Smooth muscle cell (in vitro differentiated cells): ENCODE results near the gene ACP1. TPM values are rescaled to one million over a fixed set of nuclear protein-coding genes. Genes with fewer than 3 reads are reported as not detected.

Source experiments
- DNase-seq: peaks from one replicate; lab custom pipeline; 2025; ENCODE audit not compliant: unreplicated experiment; lab: John Stamatoyannopoulos, UW
- H2AFZ ChIP-seq: fragments of 200-600 bp; sonication (generic); 2 replicates; pipeline ENCODE4 v1.6.0; 2016; ENCODE audit warnings: antibody characterized with exemption, low read depth, mild to moderate bottlenecking
- H3F3A ChIP-seq: fragments of 200-600 bp; sonication (generic); 2 replicates; pipeline ENCODE4 v1.6.0; 2017; ENCODE audit warnings: antibody characterized with exemption, low read depth
- H3K27ac ChIP-seq: fragments of 200-600 bp; sonication (generic); 2 replicates; pipeline ENCODE4 v1.5.1; 2016; ENCODE audit warnings: low read depth, mild to moderate bottlenecking
- H3K27me3 ChIP-seq: fragments of 200-600 bp; sonication (generic); 2 replicates; pipeline ENCODE4 v1.6.1; 2016; ENCODE audit warnings: low read depth, mild to moderate bottlenecking
- H3K36me3 ChIP-seq: fragments of 200-600 bp; sonication (generic); 2 replicates; pipeline ENCODE4 v1.5.1; 2016; ENCODE audit warnings: low read depth
- H3K4me1 ChIP-seq: fragments of 200-600 bp; sonication (generic); 2 replicates; pipeline ENCODE4 v1.5.1; 2016; ENCODE audit warnings: low read depth
- H3K4me2 ChIP-seq: fragments of 200-600 bp; sonication (generic); 2 replicates; pipeline ENCODE4 v1.6.0; 2016; ENCODE audit warnings: mild to moderate bottlenecking
- H3K4me3 ChIP-seq: fragments of 200-600 bp; sonication (generic); 2 replicates; pipeline ENCODE4 v1.5.1; 2016; ENCODE audit warnings: mild to moderate bottlenecking
- H3K79me2 ChIP-seq: fragments of 200-600 bp; sonication (generic); 2 replicates; pipeline ENCODE4 v1.6.0; 2016; ENCODE audit warnings: low read depth, mild to moderate bottlenecking
- H3K9ac ChIP-seq: fragments of 200-600 bp; sonication (generic); 2 replicates; pipeline ENCODE4 v1.6.0; 2016; ENCODE audit warnings: low read depth
- H3K9me3 ChIP-seq: fragments of 200-600 bp; sonication (generic); replicated peaks from 2 replicates; pipeline ENCODE4 v1.5.1; 2016; ENCODE audit warnings: low read depth
- H4K20me1 ChIP-seq: fragments of 200-600 bp; sonication (generic); 2 replicates; pipeline ENCODE4 v1.6.0; 2016; ENCODE audit warnings: low read depth
- CTCF ChIP-seq: fragments of 200-600 bp; sonication (generic); IDR thresholded peaks from 2 replicates; pipeline ENCODE4 v1.5.1; 2017; ENCODE audit warnings: borderline replicate concordance, mild to moderate bottlenecking, antibody characterized with exemption; ENCODE audit not compliant: insufficient read depth, poor library complexity, severe bottlenecking
- WGBS: methylation state at CpG from one replicate; pipeline ENCODE4 v1.1.7; 2016; ENCODE audit warnings: low lambda C conversion rate; 5-methylcytosine and 5-hydroxymethylcytosine counted together
- polyA plus RNA-seq: library from polyadenylated mRNA; unstranded; fragments of >200 nt; fragmentation: Nextera tagmentation; extraction: Ambion mirVana; gene quantifications from 2 replicates; pipeline ENCODE4 v1.2.1, GENCODE V29; 2016
- total RNA-seq: library from RNA; depleted of rRNA; stranded (reverse); fragments of >200 nt; gene quantifications from 2 replicates; pipeline ENCODE4 v1.2.3, GENCODE V29; 2014

Gene ACP1
- total and polyA plus RNA-seq, 2 experiments from 2014 or later, result 168 to 182 TPM

- Histone ChIP-seq H3K9ac (no peak overlapping the region), H2AFZ (peak overlapping the region; percentile 87), H3F3A (no peaks in the 10 kb centered on the region), H3K4me3 (peak overlapping the region; percentile 77), H3K4me2 (peak overlapping the region; percentile 87), H3K4me1 (peaks cover 10% of the 10 kb centered on the region), H3K36me3 (no peaks in the 10 kb centered on the region), H3K27me3 (no peaks in the 10 kb centered on the region), H3K9me3 (peaks cover 4% of the 10 kb centered on the region), H3K27ac (peak overlapping the region; percentile 52), H3K79me2 (peaks cover 46% of the 10 kb centered on the region), H4K20me1 (peaks cover 22% of the 10 kb centered on the region)
- no peak for TF ChIP-seq CTCF
- WGBS, result 27% methylated on average over 42 of the region's 42 CpGs
- no peak for DNase-seq
These were observed 1.6 kb upstream of the ACP1 start for GRCh38 chr2:263022-263738.

- Histone ChIP-seq H3K4me3 (peak within 1 kb of the TSS; percentile 77), H3K27me3 (no peaks in the 10 kb centered on the region), H3K9ac (peak within 1 kb of the TSS; percentile 91), H2AFZ (peak within 1 kb of the TSS; percentile 97), H3K4me2 (peak within 1 kb of the TSS; percentile 87), H3K4me1 (peaks cover 10% of the 10 kb centered on the region), H3K36me3 (no peaks in the 10 kb centered on the region), H3K27ac (peak within 1 kb of the TSS; percentile 75), H3F3A (no peaks in the 10 kb centered on the region), H3K79me2 (peaks cover 54% of the 10 kb centered on the region), H3K9me3 (no peaks in the 10 kb centered on the region), H4K20me1 (peaks cover 29% of the 10 kb centered on the region)
- no peak for TF ChIP-seq CTCF
- no peak for DNase-seq
- WGBS, result 1% methylated on average over 59 of the region's 77 CpGs
These were observed 814 bp upstream of the ACP1 start, which contains the start of gene SH3YL1 for GRCh38 chr2:263774-264492. Gene SH3YL1, minus strand, starts transcription at chr2:264032. Its CDS starts 48 bp downstream, at chr2:263984.

- H3K27me3 ChIP-seq, result no peaks in the 10 kb centered on the region
- H3K4me1 ChIP-seq, result peaks cover 10% of the 10 kb centered on the region
- no peak overlapping the region for H3K9ac ChIP-seq
- no peak overlapping the region for H2AFZ ChIP-seq
- no peaks in the 10 kb centered on the region for H3K9me3 ChIP-seq
- peaks cover 85% of the 10 kb centered on the region for H3K79me2 ChIP-seq
- no peak overlapping the region for H3K4me3 ChIP-seq
- H3K4me2 ChIP-seq, result no peak overlapping the region
- H4K20me1 ChIP-seq, result peaks cover 73% of the 10 kb centered on the region
- DNase-seq, result no peak
- no peaks in the 10 kb centered on the region for H3F3A ChIP-seq
- H3K27ac ChIP-seq, result no peak overlapping the region
- H3K36me3 ChIP-seq, result peaks cover 4% of the 10 kb centered on the region
- no peak for TF ChIP-seq CTCF
These were observed 3.6 kb downstream of the ACP1 start for GRCh38 chr2:268323-268722.
